ENCODE measurements around the gene NUDT13. TPM values are rescaled to one million over a fixed set of nuclear protein-coding genes. Genes with fewer than 3 reads are reported as not detected.

Gene NUDT13
- total and polyA plus RNA-seq, 9 of the 15 experiments (the other 6 are each of a cell fraction or from before 2014, with no cell fraction given), result 4.7 to 11.1 (median 5.6) TPM

- no peak for TF ChIP-seq ARID4B (CRISPR knock-in tag; IDR thresholded peaks at IDR 0.05)
- TF ChIP-seq CBX3 (IDR thresholded peaks at IDR 0.05; ENCODE audit: borderline replicate concordance in 1 of 2, low read length in 2 of 2), result peak in 1 of 2 experiments; percentile 84; a peak in 2 of 3 replicates
- TF ChIP-seq CCAR2 (IDR thresholded peaks at IDR 0.05; ENCODE audit: low read depth, low read length), result no peak
- TF ChIP-seq RBM17 (IDR thresholded peaks at IDR 0.05; ENCODE audit: borderline replicate concordance, low read depth, low read length), result no peak
- TF ChIP-seq NCOA1 (IDR thresholded peaks at IDR 0.05; ENCODE audit: low read depth), result peak; percentile 55; the same call in 1 of the 2 replicates
- no peak for TF ChIP-seq CLOCK (CRISPR knock-in tag; IDR thresholded peaks at IDR 0.05; ENCODE audit: borderline replicate concordance)
- TF ChIP-seq ZC3H4 (CRISPR knock-in tag; IDR thresholded peaks at IDR 0.05; ENCODE audit: borderline replicate concordance), result no peak
- TF ChIP-seq PHB (CRISPR knock-in tag; IDR thresholded peaks at IDR 0.05), result no peak
- no peak for TF ChIP-seq CUX1 (CRISPR knock-in tag; IDR thresholded peaks at IDR 0.05)
- TF ChIP-seq SREBF2 (CRISPR knock-in tag; IDR thresholded peaks at IDR 0.05), result no peak
- peak; percentile 95 for TF ChIP-seq MBD2 (IDR thresholded peaks at IDR 0.05; ENCODE audit: borderline replicate concordance, low read depth)
- TF ChIP-seq ZFX (CRISPR knock-in tag; IDR thresholded peaks at IDR 0.05), result peak; percentile 81
- TF ChIP-seq SMAD4 (CRISPR knock-in tag; conservative IDR thresholded peaks at IDR 0.05), result peak; percentile 80
- TF ChIP-seq MCM7 (IDR thresholded peaks at IDR 0.05), result no peak
- TF ChIP-seq ZC3H11A (IDR thresholded peaks at IDR 0.05; ENCODE audit: low read depth, low read length), result no peak
- no peak for TF ChIP-seq FOXP1 (CRISPR knock-in tag; IDR thresholded peaks at IDR 0.05)
These were observed 57.7 kb downstream of the NUDT13 start, which contains the start of the genes ECD and FAM149B1 (continued) for GRCh38 chr10:73167783-73168464.

All from K562 (cell line).